Measurements from ENCODE around the gene ACOXL. TPM values are rescaled to one million over a fixed set of nuclear protein-coding genes. Genes with fewer than 3 reads are reported as not detected.
"Not testable (repeated sequence)": the region's sequence is repeated elsewhere in the genome, so short reads cannot be mapped to it uniquely, and the experiment has no call there.

The ACOXL gene
- total RNA-seq, 2 experiments from 2014 or later = 0.14 to 0.56 TPM

- DNase-seq = no peak
- Mint-ChIP-seq H3K27ac (no peak overlapping the region), H3K36me3 (ENCODE audit: low read depth) (no peaks in the 10 kb centered on the region), H3K9me3 (no peaks in the 10 kb centered on the region), H3K27me3 (peaks cover 8% of the 10 kb centered on the region), H3K4me1 (ENCODE audit: low read depth) (no peaks in the 10 kb centered on the region), H3K4me3 (no peak overlapping the region)
- TF ChIP-seq, protein P1, sequence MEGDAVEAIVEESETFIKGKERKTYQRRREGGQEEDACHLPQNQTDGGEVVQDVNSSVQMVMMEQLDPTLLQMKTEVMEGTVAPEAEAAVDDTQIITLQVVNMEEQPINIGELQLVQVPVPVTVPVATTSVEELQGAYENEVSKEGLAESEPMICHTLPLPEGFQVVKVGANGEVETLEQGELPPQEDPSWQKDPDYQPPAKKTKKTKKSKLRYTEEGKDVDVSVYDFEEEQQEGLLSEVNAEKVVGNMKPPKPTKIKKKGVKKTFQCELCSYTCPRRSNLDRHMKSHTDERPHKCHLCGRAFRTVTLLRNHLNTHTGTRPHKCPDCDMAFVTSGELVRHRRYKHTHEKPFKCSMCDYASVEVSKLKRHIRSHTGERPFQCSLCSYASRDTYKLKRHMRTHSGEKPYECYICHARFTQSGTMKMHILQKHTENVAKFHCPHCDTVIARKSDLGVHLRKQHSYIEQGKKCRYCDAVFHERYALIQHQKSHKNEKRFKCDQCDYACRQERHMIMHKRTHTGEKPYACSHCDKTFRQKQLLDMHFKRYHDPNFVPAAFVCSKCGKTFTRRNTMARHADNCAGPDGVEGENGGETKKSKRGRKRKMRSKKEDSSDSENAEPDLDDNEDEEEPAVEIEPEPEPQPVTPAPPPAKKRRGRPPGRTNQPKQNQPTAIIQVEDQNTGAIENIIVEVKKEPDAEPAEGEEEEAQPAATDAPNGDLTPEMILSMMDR (IDR thresholded peaks at IDR 0.05) = no peak
- intact Hi-C loops (cut with micrococcal nuclease) = no loop called here
- ATAC-seq = no peak
- CTCF ChIA-PET = interaction anchor here (1.3 kb wide), 1 partner anchor 13 kb away, joined by 4 read pairs; no protein-coding TSS in a partner anchor
- POLR2A ChIA-PET = no interaction called here
Measured at GRCh38 chr2:110960281-110960680, 227.9 kb downstream of the ACOXL start.

DNA sequence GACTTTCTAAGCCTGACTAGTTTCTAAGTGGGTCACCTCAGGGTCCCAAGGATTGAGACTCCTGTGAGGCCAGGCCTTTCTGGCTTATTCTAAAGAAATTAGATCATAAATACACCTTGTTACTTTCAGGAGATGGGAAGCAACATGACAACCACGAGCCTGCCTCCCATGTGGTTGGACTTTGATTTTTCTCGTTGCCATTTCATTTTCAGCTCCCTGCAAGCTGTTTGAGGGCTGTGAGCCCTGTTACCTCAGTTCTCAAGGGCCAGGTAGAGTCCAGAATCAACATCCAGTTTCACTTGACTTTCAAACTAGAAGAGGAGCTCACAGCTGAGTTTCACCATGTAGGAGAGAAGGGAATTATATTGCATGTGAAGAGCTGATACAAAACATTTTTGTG is 228.6 kb downstream of the ACOXL start:
- no peaks in the 10 kb centered on the region for H3K36me3 Mint-ChIP-seq (ENCODE audit: low read depth)
- no peak overlapping the region for H3K27ac Mint-ChIP-seq
- ATAC-seq = no peak
- POLR2A ChIA-PET = no interaction called here
- no peak for DNase-seq
- no peak overlapping the region for H3K4me3 Mint-ChIP-seq
- CTCF ChIA-PET = no interaction called here
- peaks cover 8% of the 10 kb centered on the region for H3K27me3 Mint-ChIP-seq
- no peaks in the 10 kb centered on the region for H3K9me3 Mint-ChIP-seq
- no peaks in the 10 kb centered on the region for H3K4me1 Mint-ChIP-seq (ENCODE audit: low read depth)
- TF ChIP-seq, protein P1 (IDR thresholded peaks at IDR 0.05) = no peak
- intact Hi-C loops (cut with micrococcal nuclease) = no loop called here

- H3K9me3 Mint-ChIP-seq; H3K27me3 Mint-ChIP-seq; POLR2A ChIA-PET; H3K4me3 Mint-ChIP-seq; H3K36me3 Mint-ChIP-seq (ENCODE audit: low read depth); DNase-seq; ATAC-seq; CTCF ChIA-PET; intact Hi-C loops (cut with micrococcal nuclease); H3K4me1 Mint-ChIP-seq (ENCODE audit: low read depth); H3K27ac Mint-ChIP-seq: not testable (repeated sequence)
Measured at GRCh38 chr2:110961643-110962042, 229.3 kb downstream of the ACOXL start.

GRCh38 chr2:110969696-110970095 is 237.3 kb downstream of the ACOXL start:
- peaks cover 3% of the 10 kb centered on the region for H3K27me3 Mint-ChIP-seq
- no peaks in the 10 kb centered on the region for H3K36me3 Mint-ChIP-seq (ENCODE audit: low read depth)
- H3K4me1 Mint-ChIP-seq (ENCODE audit: low read depth) = no peaks in the 10 kb centered on the region
- no peak overlapping the region for H3K4me3 Mint-ChIP-seq
- ChIA-PET POLR2A (interaction anchor here (0.7 kb wide), 1 partner anchor 16 kb away, joined by 3 read pairs; no protein-coding TSS in a partner anchor), CTCF (no interaction called here)
- no peak for ATAC-seq
- no peak overlapping the region for H3K27ac Mint-ChIP-seq
- TF ChIP-seq, protein P1 (IDR thresholded peaks at IDR 0.05) = no peak
- peaks cover 4% of the 10 kb centered on the region for H3K9me3 Mint-ChIP-seq
- intact Hi-C loops (cut with micrococcal nuclease) = no loop called here
- no peak for DNase-seq

GRCh38 chr2:110970201-110970600 is 237.8 kb downstream of the ACOXL start:
- ChIA-PET CTCF (interaction anchor here (1.1 kb wide), 1 partner anchor 158 kb away, joined by 5 read pairs; no protein-coding TSS in a partner anchor), POLR2A (interaction anchor here (0.7 kb wide), 1 partner anchor 16 kb away, joined by 3 read pairs; no protein-coding TSS in a partner anchor)
- no peak overlapping the region for H3K27ac Mint-ChIP-seq
- intact Hi-C loops (cut with micrococcal nuclease) = no loop called here
- peaks cover 4% of the 10 kb centered on the region for H3K27me3 Mint-ChIP-seq
- peaks cover 4% of the 10 kb centered on the region for H3K9me3 Mint-ChIP-seq
- H3K36me3 Mint-ChIP-seq (ENCODE audit: low read depth) = no peaks in the 10 kb centered on the region
- DNase-seq (no peak), ATAC-seq (no peak)
- TF ChIP-seq, protein P1 (IDR thresholded peaks at IDR 0.05) = no peak
- H3K4me1 Mint-ChIP-seq (ENCODE audit: low read depth) = no peaks in the 10 kb centered on the region
- H3K4me3 Mint-ChIP-seq = no peak overlapping the region

GRCh38 chr2:110971811-110972210 is 239.4 kb downstream of the ACOXL start:
- H3K4me1 Mint-ChIP-seq (ENCODE audit: low read depth) = no peaks in the 10 kb centered on the region
- POLR2A ChIA-PET = no interaction called here
- TF ChIP-seq, protein P1 (IDR thresholded peaks at IDR 0.05) = no peak
- peaks cover 4% of the 10 kb centered on the region for H3K9me3 Mint-ChIP-seq
- peaks cover 4% of the 10 kb centered on the region for H3K27me3 Mint-ChIP-seq
- H3K4me3 Mint-ChIP-seq = no peak overlapping the region
- DNase-seq (no peak), ATAC-seq (no peak)
- intact Hi-C loops (cut with micrococcal nuclease) = no loop called here
- no peaks in the 10 kb centered on the region for H3K36me3 Mint-ChIP-seq (ENCODE audit: low read depth)
- CTCF ChIA-PET = no interaction called here
- no peak overlapping the region for H3K27ac Mint-ChIP-seq

All from activated CD8-positive, alpha-beta T cell treated with anti-CD3 and anti-CD28 coated beads for 36 hours (primary cell).